ENCODE data around the gene FGD3.

- TF ChIP-seq POLR2A (IDR thresholded peaks at IDR 0.05), result no peak
- TF ChIP-seq, protein P1, sequence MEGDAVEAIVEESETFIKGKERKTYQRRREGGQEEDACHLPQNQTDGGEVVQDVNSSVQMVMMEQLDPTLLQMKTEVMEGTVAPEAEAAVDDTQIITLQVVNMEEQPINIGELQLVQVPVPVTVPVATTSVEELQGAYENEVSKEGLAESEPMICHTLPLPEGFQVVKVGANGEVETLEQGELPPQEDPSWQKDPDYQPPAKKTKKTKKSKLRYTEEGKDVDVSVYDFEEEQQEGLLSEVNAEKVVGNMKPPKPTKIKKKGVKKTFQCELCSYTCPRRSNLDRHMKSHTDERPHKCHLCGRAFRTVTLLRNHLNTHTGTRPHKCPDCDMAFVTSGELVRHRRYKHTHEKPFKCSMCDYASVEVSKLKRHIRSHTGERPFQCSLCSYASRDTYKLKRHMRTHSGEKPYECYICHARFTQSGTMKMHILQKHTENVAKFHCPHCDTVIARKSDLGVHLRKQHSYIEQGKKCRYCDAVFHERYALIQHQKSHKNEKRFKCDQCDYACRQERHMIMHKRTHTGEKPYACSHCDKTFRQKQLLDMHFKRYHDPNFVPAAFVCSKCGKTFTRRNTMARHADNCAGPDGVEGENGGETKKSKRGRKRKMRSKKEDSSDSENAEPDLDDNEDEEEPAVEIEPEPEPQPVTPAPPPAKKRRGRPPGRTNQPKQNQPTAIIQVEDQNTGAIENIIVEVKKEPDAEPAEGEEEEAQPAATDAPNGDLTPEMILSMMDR (IDR thresholded peaks at IDR 0.05), result no peak
These were observed 41.0 kb downstream of the FGD3 start for GRCh38 chr9:92988215-92988768.

Measured in testis (tissue), 2 donors.